NCI-H2227 (cell line): ENCODE data around the gene ABCB8.
"Not testable (repeated sequence)": the region's sequence is repeated elsewhere in the genome, so short reads cannot be mapped to it uniquely, and the experiment has no call there.

Experiments used
- DNase-seq: peaks from one replicate; lab custom pipeline; 2025; ENCODE audit not compliant: unreplicated experiment; lab: John Stamatoyannopoulos, UW

ABCB8 gene

DNA sequence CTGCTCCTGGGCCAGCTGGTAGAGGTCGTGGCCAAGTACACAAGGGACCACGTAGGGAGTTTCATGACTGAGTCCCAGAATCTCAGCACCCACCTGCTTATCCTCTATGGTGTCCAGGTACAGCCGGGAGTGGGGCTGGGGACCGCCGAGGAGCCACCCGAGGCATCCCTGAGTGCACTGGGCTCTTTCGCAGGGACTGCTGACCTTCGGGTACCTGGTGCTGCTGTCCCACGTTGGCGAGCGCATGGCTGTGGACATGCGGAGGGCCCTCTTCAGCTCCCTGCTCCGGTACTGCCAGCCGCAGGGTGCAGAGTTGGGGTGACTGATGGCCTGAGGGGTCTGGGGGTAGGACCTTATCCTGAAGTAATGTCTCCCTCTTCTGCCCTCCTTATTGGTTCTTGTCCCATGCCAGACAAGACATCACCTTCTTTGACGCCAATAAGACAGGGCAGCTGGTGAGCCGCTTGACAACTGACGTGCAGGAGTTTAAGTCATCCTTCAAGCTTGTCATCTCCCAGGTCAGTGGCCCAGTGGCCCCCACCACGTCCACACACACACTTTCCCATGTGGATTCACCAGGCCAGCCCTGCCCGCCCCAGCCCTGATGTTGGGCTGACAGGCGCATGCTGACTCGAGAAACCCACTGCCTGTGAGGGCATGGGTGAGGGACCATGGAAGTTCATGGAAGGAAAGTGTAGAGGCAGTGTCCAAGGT is 6.2 kb downstream of the ABCB8 start:
- no peak for DNase-seq

DNA sequence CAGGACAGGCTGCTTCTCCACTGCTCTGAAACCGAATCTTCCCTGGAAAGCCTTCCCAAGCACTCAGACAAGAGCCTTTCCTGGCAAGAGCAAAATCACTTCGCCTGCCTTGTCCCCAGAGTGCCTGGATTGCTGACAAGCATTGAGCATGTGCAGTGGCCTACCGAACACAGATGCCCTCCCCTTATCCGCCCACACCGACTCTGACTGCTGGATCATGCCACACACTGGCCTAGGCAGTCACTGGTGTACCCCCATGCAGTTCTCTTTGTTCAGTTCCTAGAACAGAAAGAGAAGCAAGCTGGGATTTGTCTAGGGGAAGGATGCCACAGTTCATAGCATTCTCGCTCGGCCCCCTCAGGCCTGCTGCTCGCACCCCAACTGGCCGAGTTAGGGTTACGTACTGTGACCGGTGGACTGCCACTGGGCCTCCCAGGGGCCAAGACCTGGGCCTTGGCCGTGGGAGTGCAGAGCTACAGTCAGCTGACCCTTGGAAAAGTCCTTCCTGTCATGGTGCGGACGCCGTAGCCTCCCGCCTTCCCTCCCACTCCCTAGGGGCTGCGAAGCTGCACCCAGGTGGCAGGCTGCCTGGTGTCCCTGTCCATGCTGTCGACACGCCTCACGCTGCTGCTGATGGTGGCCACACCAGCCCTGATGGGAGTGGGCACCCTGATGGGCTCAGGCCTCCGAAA is 6.9 kb downstream of the ABCB8 start:
- DNase-seq, result no peak

DNA sequence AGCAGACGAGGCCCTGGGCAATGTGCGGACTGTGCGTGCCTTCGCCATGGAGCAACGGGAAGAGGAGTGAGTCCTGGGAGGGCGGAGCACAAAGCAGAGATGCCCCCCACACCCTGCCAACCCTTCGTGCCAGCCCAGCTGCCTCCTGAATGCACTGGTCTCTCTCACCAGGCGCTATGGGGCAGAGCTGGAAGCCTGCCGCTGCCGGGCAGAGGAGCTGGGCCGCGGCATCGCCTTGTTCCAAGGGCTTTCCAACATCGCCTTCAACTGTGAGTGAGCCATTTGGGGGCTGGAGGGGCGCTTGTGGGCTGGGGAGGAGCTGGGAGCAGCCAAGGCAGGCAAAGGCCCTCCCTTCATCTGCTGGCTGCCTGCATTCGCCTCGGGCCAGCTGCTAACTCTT is 7.7 kb downstream of the ABCB8 start:
- DNase-seq, result no peak

DNA sequence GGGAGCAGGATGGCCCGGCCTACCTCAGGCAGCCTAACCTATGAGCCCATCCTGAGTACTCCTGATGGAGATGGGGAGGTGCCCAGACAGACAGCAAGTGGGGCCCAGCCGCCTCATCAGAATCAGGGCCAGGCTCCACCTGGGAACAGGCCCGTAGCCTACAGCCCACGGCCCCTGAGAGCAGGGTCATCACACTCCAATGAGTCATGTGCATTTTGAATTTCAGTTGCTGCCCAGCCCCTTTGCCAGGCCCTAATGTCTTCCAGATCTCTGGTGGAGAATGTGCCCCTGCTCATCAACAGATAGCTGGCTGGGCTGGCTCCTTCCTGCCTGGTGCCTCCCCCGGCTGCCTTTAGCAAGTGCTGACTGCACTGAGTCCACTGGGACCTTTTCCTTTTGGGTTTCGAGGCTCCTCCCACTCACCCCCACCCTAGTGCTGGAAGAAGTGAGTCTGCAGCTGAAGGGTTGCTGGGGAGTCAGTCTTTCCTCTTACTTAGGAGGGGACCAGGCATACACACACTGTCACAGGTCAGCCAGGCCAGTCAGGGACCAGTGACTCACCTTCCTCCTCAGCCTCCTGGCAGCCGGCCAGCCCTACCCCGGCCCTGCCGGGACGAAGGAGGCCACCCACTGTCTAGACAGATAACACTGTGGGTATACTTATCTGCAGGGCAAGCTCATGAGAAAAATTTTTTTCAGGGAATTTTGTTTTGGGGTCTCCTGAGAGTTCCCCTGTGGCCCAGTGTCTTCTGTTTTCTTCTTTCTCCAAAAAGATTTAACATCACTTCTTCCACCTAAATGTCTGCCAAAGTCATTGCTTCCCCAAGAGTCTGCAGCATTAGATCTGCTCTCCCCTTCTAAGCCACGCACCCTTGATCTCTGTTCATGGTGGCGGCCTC is 10.9 kb downstream of the ABCB8 start:
- DNase-seq, result peak; percentile 64

DNA sequence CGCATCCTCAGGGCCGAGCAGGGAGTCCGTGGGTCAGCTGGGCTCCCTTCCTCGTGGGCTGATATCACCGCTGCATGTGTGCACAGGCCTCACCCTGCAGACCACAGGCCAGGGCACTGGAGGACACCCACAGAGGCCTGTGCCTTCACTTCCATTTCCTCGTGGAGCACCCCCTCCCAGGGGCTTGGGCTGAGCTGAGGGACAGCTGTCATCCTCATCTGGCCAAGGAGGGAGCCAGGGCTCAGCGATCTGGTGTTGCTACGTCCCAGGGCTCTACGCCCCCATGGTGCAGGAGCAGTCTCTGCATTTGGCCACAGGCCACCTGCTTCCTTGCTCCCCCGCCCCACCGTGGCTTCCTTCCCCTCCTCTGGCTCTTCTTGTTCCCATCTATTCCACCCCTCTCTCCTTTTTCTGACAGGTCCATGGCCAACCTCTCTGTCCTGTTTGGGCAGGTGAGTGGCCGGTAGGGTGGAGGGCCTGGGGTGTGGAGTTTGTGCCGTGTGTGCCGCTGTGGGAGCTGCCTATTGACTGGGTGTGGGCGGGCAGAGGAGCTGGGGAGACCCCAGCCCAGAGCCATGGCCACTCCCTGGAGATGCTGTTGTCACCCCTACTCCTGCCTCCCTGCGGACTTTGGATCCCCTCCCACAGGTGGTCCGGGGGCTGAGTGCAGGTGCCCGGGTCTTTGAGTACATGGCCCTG is 11.7 kb downstream of the ABCB8 start:
- no peak for DNase-seq

DNA sequence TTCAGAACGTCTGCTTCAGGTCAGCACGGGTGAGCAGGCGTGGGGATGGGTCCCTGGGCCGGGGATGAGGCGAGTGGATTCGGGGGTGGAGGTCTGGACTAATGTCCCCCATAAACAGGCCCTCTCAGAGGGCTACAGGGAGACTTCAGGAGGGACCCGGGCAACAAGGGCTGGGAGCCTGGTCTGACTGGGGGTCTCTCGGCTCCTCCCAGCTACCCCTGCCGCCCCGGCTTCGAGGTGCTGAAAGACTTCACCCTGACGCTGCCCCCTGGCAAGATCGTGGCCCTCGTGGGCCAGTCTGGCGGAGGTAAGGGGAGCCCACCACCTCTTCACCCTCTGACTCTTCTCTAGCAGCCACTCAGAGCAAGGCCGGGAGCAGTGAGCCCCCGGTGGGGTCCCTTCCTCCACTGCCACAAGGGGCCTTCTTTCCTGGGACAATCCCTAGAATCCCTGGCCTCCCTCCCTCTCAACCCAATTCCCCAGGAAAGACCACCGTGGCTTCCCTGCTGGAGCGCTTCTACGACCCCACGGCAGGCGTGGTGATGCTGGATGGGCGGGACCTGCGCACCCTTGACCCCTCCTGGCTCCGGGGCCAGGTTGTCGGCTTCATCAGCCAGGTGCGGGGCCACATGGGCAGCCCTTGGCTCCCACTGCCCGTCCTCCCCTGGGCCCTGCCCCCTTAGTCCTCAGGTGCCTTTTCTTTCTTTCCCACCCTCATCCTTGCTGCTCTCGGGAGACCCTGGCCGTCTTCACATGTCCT is 12.5 kb downstream of the ABCB8 start:
- DNase-seq, result no peak

DNA sequence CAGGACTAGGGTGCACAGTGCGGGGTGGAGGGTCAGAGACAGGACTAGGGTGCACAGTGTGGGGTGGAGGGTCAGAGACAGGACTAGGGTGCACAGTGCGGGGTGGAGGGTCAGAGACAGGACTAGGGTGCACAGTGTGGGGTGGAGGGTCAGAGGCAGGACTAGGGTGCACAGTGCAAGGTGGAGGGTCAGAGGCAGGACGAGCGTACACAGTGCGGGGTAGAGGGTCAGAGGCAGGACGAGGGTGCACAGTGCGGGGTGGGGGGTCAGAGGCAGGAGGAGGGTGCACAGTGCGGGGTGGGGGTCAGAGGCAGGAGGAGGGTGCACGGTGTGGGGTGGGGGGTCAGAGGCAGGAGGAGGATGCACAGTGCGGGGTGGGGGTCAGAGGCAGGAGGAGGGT is 15.2 kb downstream of the ABCB8 start:
- DNase-seq, result not testable (repeated sequence)

DNA sequence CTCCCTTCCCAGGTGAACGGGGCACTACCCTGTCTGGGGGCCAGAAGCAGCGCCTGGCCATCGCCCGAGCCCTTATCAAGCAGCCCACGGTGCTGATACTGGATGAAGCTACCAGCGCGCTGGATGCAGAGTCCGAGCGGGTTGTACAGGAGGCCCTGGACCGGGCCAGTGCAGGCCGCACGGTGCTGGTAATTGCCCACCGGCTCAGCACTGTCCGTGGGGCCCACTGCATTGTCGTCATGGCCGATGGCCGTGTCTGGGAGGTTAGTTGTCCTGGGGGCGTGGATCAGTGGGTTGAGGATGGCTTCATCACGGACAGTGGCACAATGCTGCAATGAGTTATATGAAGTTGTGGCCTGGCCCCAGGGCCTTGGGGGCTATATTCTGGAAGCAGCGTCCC is 15.7 kb downstream of the ABCB8 start:
- no peak for DNase-seq

DNA sequence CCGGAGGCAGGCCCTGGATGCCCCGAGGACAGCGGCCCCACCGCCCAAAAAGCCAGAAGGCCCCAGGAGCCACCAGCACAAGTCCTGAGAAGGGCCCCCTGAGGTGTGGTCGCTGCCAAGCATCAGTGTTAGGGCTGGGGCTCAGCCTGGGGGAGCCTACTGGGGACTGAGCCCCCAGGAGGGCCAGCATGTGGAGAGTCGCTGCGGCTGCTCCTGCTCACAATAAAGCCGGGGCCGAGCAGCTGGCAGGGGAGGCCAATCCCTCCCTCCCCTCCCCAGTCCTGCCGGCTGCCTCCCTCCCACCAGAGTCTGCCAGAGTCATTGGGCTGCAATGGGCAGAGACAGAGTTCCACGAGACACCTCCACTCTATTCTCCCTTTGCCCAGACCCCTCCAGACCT is 17.0 kb downstream of the ABCB8 start:
- no peak for DNase-seq

DNA sequence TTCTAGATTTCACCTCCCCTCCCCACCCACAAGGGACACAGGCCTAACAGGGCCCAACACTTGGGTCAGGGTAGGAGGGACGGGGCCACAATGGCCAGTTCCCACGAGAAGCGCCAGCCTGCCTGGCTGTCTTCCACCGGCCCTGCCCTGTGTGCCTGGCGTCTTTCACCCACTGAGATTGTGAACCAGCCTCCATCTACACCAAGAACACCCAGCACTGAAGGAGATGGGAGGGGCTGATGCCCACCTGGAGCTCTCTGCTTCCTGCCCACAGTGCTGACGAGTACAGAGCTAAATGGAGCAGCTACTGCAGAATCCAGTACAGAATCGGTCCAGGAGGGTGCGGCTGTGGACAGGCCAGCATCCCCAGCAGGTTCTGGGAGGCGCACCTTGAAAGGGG is 17.7 kb downstream of the ABCB8 start:
- no peak for DNase-seq

DNA sequence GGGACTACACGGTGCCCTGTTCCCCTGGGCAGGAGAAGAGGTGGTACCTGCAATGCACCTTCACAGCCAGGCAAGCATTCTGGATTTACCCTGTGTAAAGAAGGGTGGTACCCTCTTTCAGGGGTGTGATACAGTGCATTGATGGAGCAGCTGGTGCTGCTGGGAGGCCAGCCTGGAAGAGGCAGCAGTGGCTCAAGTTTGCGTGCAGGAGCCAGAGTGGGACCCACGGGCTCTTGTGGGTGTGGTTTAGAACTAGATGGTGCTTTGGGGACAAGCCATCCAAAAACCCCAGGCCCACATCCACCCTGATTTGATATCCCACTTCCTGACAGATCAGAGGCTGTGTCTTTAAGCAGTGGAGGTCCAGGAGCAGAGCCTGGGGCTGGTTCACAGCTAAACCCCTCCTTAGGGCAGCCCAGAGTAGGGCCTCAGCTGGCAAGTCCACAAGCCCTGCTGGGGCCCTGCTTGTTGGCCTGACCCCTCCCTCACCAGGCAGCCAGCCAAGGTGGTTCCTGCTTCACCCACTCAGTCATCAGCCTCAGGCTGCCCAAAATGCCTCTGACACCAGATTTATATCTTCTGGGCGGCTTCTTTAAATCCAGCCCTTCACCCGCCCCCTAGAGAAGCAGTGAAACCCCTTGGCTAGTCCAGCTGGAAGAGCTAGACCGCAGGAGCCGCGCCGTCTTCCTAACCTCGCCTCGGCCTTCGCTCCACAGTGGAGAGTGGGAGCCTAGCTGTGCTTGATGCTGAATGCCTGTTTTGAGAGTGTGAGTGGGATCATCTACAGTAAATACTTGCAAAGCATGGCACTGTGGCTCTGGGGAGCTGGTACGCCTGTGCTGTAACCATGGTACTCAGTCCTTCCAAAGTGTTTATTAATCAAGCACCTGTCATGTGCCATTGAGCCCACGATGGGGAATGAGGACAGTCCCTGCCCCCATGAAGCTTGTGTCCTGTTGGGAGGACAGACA is 18.6 kb downstream of the ABCB8 start:
- DNase-seq, result peak; percentile 71

DNA sequence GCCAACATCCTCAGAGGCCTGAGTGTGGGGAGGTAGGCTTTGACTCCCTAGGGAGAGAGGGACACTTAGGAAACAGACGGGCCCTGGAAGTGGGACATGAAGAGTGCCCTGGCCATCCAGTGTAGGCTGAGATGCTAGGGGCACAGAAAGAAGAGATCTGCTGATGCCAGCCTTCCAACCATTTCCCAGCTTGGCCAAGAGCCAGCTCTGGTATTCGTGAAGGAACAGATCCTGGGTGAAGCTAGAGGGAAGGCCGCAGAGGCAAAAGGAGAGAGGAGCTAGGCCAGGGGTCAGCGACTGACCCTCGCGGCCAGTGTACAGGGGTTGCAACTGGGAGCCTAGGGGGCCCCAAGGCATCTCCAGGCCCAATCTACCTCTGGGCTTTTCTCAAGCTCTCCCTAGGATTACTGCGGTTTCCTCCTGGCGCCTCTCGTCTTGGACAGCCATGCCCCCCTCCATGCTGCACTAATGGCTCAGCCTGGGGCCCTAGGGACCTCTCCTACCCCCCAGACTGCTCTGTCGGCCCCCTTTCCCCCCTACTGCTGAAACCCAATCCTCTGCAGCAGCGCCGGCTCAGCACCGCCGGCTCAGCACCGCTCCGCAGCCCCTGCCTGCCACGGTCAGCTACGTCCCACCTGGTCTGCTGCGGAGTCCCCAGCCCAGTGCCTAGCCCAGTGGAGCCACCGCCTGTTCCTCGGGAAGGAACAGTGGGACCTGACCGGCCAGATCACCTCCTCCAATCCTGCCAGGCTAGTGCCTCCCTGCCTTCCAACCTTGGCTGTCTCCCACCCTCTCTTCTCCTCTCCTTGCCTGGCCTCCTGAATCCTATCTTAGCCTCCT is 19.9 kb downstream of the ABCB8 start, which contains the start of gene ASIC3:
TSS of gene ASIC3 (plus strand) at position 556 of the 840 bp plus-strand sequence. CDS start 355 bp downstream, outside the sequence.
- no peak for DNase-seq

DNA sequence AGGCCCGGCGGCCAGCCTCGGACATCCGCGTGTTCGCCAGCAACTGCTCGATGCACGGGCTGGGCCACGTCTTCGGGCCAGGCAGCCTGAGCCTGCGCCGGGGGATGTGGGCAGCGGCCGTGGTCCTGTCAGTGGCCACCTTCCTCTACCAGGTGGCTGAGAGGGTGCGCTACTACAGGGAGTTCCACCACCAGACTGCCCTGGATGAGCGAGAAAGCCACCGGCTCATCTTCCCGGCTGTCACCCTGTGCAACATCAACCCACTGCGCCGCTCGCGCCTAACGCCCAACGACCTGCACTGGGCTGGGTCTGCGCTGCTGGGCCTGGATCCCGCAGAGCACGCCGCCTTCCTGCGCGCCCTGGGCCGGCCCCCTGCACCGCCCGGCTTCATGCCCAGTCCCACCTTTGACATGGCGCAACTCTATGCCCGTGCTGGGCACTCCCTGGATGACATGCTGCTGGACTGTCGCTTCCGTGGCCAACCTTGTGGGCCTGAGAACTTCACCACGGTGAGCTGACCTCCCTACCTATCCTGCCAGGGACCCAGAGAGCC is 20.7 kb downstream of the ABCB8 start:
- no peak for DNase-seq

DNA sequence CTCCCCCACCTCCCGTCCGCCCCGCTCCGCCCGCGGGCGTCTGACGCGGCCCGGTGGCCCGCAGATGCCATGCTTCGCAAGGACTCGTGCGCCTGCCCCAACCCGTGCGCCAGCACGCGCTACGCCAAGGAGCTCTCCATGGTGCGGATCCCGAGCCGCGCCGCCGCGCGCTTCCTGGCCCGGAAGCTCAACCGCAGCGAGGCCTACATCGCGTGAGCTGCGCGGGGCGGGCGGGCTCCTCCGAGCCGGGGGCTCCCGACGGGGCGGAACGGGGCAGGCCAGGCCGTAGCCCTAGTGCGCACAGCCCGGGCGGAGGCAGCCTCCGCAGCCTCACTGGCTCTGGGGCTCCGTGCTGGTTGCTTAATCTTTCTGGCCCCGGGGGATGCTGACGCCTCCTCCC is 22.9 kb downstream of the ABCB8 start:
- DNase-seq, result no peak

DNA sequence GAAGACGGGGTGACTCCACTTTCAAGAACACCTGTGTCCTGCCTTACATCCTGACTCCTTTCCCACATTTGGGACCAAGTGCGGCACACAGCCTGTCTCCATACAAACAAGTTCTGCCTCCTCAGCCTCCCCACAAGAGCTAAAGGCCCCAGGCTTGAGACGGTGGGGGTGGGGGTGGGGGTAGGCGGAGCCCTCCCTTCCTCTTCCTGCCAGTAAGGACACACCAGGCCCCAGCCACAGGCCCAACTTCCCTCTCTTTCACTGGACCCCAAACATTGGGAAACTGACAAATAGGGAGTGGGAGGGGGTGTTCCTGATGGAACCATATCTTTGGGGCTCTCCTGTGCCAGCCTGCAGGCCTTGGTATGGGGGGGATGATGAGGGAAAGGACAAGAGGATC is 24.8 kb downstream of the ABCB8 start:
- no peak for DNase-seq

DNA sequence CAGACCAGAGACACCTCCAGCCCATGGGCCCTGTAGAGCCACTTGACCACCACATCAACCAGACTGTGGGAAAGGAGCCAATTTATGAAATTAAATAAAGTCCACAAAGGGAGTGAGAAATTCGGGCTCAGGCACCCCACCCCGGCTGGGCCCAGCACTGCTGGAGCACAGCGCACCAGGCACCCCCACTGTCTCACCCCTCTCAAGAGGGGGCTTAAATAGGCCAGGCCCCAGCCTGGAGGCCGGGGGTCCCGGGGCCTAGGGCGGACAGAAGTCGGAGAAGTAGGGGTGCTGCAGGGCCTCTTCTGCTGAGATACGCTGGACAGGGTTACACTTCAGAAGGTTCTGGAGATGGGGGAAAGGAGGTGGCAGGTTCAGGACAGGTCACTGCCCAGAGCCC is 25.5 kb downstream of the ABCB8 start:
- no peak for DNase-seq

DNA sequence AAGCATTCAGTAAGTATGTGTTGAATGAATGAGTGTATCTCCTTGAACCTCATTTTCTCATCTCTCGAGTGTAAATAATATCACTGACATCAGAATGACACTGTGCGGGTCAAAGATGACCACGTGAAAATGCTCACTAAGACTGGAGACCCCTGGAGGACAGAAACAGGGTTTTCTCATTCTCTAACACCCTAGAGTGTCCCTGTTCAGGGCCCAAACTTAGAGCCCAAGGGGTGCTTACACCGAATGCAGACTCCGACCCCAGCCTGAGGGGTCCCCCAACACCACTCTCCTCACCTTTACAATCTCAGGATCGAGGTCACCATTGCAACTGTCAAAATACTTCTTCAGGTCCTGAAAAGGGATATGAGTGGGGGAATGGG is 28.0 kb downstream of the ABCB8 start:
- no peak for DNase-seq
